HG02798 (cell line): ENCODE measurements around the gene LRPAP1.
"Not testable (repeated sequence)": the region's sequence is repeated elsewhere in the genome, so short reads cannot be mapped to it uniquely, and the experiment has no call there.

Experiments
- ATAC-seq: cut with Tn5 transposase; IDR thresholded peaks from one replicate; pipeline ENCODE4 v1.9.1; 2021; ENCODE audit warnings: mild to moderate bottlenecking; ENCODE audit not compliant: unreplicated experiment, poor library complexity

The LRPAP1 gene

DNA sequence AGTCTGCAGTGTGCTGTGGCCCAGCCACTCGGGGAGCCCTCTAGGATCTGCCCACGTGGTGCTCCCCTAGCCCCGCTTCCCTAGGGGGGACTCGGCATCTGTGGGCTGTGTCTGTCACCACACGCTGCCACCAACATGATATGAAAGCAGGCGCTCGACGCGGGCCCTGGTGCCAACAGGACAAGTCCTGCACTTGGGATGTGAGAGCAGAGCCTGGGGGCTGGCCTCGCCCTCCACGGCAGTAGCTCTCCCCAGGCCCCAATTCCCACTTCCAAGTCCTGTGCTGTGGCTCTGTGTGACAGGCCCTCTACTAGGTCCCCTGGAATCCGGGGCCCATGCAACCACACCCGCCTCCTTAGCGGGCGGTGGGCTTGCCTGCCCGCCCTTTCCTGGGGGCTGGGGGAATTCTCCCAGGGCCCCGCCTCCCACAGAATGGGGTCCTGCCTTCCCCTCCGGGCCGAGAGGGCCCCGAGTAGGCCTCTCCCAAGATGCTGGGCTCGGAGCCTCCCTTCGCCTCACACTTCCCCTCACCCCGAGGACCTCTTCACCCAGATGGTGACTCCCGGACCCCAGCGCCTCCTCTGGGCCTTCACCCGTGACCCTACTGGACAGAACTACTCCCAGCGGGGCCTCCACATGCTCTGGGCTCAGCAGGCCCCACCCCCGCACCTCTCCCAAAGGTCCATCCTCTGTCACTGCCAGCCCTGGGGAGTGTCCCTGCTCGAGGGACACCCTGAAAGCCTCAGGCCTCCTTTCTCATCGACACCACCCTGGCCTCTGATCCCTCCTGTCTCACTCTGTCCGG is 11.2 kb downstream of the LRPAP1 start:
- ATAC-seq, result no peak

DNA sequence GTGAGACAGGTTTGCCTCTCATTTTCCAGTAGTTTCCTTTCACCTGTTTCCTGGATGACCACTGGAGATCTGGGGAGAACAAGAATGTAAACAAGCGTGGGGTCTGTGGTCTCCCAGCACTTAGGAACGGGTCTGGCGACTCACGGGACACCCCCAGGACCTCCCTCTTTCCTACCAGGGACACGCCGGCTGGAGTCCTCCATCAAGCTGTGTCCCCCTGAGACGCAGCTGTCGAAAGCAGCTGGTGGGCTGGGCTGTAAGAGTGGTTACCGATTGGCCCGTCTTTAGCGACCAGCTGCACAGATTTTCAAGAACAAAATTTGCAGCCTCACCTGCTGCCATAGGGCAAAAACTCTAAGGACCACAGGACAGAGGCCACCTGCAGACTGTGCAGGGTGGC is 11.9 kb downstream of the LRPAP1 start:
- ATAC-seq, result no peak

DNA sequence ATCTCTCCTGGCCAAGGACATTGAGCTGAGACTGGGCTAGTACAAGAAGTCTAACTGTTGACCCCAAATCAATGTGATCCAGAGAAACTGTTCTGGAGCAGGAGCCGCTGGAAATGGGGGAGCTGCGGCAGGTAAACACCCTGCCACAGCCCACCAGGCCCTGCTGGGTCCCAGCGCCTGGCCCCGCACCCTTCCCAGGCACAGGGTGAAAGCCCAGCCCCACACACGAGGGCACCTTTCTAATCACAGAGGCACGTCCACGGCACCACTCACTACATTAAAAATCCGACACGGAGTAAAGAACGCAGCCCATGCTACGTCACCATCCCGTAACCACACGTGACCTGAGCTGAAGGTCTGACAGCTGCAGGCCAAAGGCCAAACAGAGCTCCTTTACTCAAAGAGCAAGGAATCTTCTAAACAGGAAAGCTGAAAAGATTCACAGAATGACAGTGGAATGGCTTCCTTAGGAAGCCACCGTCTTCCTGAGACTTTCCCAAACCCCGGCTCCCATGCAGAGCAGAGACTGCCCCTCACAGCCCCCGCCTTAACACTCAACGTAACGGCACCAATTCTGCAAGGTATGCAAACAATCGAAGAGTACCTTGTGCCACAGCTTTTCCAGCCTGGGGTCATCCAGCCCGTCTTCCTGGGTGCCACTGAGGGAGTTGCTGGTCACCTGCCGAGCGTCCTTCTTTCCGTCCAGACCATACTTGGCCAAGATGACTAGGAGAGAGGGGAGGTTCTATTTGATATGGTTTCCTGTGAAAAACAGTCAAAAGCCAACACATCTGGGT is 12.6 kb downstream of the LRPAP1 start:
- no peak for ATAC-seq

DNA sequence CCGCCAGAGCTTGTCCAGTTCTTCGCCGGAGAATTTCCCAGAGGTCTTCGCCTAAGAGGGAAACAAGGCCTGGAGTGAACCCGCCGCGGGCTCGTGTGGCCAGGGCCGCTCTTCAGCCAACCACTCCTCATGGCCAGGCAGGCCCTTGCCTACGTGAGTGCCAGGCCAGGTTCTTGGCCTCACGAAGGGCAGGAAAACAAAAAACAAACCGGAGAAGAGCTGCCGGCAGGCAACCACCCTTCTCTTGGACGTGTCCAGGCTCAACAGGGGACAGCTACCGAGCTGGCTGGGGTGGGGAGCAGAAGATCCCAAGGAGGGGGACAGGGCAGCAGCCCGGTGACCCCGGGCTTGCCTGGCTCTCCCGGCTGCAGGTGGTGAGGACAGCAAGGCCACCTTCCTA is 13.3 kb downstream of the LRPAP1 start:
- no peak for ATAC-seq

DNA sequence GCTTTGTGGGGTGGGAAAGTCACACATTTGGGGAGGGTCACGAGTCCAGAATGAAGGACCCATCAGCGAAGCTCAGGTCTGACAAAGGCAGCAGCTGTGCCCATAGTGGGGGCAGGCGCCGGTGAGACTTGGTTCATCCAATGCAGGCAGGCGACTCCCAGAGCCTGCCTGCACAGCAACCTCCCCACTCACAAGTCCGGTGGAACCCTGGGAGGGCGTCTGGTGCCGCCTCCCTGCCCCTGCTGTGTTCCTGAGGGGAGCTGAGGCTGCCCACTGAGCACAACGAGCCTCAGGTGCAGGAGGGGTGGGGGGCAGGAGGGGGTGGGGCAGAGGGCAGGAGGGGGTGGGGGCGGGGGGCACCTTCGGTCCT is 13.7 kb downstream of the LRPAP1 start:
- ATAC-seq, result no peak

DNA sequence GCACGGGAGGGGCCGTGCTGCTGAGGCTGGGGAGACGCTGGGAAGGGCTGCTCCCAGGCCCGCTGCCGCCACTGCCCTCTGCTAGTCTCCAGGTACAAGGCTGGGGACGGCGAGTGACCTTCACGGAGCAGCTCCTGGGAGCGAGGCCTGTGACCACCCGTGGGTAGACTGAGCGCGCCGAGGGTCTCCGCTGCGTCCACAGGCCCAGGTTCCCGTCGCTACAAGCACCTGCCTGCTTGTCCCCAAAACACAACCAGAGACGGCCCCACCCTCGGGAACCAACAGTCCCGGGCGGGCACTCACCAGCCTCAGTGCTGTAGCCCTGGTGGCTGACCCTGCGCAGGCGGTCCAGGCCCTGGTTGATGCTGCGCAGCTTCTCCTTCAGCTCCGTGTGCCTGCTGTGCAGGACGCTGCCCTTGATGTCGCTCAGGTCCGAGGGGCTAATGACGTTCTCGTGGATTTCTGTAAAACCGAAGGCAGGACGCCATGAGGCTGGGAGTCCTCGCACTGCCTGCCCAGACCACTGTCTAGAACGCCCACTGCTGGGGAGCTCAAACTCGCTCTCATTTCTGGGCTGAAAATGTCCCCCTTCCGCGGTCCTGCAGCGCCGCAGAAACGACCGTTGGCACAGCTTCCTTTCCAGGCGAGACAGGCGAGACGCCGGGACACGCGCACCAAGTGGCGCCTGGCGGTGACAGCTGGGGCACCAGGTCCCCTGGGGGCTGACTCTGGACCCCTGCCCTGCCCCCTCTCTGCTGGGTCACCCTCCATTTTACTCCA is 14.3 kb downstream of the LRPAP1 start:
- no peak for ATAC-seq

DNA sequence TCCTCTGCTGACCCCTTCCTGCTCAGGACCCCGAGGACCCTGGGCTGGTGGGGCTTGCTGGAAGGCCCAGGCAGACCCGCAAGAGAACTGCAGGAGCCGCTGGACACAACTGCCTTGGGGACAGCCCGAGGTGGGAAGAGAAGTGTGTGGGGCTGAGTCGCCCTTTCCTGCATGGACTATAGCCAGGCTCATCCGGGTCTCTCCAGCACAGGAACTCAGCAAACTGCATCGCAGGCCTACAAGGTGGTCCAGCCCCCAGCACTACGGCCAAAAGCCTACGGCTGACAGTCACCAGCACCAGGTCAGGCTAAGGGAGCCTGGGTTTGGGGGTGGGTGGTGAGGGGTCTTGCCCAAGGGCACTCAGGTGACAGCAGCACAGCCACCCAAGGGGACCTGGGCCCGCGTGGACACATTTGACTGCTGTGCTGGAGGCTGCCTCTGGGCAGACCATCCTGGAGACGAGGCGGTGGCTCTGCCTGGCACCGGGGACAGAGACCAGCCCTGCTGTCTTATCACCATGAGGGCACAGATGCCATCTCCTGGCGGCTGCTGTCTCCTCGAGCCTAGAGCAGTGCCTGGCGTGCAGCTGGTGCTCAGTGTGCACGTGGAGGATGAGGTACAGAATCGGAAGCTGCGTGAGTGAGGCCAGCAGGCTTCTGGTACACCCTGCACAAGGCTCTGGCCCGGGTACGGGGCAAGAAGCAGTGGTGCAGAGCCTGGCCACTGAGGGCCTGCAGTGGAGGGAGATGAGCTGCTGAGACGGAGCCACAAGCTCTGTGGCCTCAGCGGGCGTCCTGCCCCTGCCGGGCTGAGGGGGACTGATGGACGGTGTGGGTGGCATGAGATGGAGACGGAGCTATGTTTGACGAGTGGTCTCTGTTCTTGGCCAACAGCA is 15.1 kb downstream of the LRPAP1 start:
- no peak for ATAC-seq

DNA sequence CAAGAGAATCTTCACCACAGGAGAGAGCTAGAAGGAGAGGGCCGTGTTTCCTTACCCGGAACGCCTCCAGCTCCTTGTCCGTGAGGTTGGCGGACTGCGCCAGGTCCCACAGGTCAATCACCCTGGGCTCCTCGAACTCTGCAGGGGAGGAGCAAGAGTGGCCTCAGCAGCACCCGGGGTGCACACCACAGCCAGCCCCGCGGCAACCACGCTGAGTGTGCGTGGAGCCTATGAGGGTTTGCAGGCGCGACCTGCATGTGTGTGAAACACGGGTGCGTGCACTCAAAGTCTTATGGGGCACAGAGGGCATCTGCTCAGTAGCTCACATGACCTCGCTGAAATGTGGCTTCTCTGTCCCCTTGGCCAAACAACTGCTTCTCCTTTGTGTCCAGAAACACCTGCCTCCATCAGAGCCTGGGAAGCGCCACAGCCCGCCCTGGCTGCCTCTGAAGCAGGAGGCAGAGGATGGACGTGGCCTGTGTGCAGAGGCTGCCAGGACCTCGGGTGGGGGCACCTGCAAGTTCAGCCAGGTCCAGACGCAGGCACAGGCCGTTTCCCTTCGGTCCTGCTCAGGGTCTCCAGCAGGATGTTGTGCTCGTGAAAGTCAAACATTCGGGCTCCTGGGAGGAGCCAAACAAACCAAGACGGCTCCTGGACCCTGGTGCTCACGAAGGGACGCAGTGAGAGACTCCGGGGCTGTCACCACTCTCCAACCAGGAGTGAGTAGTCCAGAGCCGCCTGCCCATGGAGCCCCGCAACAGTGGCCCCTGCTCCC is 16.0 kb downstream of the LRPAP1 start:
- no peak for ATAC-seq

DNA sequence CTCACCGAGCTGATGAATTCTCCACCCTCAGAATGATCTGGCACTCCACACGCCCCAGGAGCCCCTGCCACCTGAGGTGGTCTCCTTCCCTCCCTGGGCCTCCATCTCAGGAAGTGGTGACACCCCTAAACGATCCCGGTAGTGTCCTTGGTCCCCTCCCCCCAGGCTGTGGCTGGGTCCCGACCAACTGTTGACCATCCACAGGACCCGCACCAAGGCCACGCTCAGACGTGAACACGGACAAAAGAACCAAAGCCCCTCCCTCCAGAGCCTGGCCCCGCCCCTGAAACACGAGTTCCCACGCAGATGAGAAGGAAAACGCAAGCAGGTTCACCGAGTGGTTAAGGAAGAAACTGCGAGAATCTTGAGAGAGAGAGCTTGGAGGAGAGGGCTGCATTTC is 16.6 kb downstream of the LRPAP1 start:
- no peak for ATAC-seq

DNA sequence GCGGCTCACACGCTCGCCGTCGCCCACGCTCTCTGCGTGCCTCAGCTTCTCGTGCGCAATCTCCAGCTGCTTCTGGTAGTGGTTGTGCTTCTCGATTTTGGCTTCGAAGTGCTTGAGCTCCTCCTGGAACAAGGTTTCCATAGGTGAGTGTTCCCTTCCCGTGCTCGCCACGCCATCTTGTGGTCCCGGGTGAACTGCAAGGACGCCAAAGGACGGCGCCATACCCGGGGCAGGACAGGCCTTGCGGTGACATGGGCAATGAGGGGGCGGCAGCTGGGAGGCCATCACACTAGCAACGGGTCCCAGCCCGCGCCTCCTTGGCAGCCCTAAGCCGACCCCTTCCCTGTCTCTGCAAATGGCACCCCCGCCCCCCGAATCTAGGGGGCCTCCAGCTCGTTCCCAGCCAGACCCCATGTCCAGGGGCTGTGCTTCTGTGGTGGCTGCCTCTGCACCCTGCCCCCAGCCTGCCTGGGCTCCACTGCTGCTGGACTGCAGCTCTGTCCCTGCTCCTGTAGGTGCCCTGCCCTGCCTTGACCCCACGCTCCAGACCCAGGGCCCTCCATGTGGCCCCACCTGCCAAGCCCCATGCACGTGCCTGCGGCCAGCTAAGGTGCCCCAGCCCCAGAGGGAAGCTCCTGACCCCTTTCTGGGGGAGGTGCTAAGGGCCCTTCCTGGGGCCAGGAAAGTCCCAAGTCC is 17.3 kb downstream of the LRPAP1 start:
- ATAC-seq, result no peak

DNA sequence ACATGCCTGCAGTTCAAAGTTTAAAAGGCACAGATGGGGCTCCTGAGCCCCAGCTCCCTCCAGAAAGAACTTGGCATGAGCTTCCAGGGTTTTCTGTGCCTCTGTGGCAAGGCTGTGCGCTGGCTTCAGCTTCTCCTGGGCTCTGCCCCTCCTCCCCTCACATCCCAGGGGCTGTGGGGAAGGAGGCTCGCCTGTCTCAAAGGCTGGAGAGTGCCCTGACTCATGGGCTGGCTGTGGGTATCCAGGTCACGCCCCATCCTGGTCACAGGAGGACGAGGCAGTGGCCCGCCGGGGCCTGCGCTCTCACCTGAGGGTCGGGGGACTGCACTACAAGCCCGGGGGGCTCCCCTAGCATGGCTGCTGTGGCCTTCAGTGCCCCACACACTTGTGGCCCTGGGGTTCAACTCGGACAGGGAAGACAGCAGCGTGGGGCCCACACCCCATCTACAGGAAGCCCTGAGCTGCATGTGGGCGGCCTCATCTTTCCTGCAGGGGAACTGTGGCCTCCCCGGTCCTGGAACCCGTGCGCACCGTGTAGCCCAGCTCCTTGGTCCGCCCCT is 17.9 kb downstream of the LRPAP1 start:
- ATAC-seq, result no peak

DNA sequence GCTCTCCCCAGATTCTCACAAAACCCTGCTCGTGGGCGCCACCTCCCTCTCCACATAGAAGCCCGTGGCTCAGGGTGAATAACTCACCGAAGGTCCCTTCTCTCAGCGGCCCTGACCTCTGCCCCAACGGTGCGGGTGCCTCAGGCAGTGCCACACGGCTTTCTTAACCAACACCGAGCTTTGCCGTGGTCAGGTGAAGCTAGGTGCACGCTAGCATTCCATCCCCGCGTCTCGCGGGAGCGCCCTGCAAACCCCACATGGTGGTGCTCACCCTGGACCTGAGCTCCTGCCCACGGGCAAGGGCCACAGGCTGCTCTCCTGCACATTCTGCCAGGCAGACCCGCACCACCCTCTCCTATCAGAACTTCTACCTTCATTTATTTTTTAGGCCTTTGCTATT is 18.4 kb downstream of the LRPAP1 start:
- ATAC-seq, result no peak

DNA sequence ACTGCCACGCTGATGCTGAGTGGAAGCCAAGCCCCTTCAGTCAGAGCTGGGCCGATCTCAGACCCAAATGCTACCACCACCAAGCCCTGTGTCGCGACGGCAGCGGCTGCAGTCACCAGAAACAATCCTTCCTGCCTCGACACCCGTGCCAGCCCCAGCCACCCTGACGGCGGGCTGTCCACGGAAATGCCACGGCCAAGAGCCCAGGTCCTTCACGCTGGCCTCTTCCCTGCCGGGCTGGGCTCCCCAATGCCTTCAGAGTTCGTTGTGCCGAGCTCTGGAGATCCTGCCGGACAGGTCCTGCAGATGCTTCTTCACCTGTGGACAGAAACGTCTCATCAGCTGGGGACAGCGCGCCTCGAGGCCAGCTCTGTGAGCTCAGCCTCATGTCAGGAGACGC is 19.5 kb downstream of the LRPAP1 start:
- ATAC-seq, result no peak

DNA sequence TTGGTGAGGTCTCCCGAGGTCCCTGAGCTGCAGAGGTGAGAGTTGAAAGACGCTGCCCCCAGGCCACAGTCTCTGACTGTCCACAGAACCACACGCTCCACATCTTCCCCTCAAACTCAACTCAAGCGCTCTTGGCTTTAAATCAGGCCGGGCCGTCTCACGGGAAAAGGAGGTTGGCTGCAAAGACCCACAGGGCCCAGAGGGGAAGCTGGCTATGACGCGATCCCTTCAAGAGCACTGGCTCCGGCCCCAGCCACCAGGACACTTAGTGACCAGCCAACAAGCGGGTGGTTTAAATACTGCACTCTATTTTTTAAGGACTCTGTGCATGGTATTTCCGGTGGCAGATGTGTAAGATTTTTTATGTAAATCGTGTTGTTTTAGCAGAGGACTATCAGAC is 19.9 kb downstream of the LRPAP1 start:
- ATAC-seq, result no peak

DNA sequence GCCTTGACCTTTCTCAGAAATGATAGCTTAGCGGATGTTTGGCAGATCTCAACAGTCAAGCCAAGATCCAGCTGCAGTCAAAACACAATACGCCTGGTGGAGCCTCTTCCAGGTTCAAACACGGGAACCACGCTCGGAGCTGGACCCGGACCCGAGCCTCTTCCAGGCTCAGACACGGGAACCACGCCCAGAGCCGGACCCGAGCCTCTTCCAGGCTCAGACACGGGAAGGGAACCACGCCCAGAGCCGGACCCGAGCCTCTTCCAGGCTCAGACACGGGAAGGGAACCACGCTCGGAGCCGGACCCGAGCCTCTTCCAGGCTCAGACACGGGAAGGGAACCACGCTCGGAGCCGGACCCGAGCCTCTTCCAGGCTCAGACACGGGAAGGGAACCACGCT is 20.6 kb downstream of the LRPAP1 start:
- not testable (repeated sequence) for ATAC-seq

DNA sequence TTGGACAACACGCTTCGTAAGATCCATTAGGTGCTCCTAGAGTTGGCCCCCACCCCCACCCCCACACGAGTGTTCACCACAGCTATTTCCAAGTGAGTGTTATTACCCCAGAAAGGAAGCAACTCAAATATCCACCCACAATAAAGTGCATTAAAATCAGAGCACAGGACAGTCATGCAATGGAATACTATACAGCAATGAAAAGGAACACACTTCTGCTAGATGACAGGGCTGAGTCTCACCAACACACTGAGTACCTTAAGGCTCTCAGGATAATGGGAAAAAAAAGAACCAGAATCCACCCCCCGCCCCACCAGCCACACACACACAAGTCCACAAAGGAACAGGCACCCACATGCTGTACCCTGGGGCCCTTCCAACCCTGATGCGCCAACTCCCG is 21.0 kb downstream of the LRPAP1 start:
- no peak for ATAC-seq

DNA sequence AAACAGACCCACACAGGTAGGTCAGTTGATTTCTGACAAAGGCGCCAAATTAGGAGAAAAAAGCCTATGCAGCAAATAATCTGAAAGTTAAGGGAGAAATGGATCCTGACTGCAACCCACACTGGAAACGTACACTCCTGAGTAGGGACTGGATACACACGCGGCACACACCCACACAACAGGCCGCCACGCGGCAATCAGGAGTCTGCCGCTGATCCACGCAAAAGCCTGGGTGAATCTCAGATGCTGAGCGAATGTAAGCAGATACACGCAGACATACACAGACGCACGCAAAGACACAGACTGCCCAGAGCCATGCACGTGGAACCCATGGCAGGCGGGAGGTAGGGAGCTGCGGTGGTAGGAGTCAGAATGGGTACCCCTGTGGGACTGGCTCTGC is 21.7 kb downstream of the LRPAP1 start:
- no peak for ATAC-seq

DNA sequence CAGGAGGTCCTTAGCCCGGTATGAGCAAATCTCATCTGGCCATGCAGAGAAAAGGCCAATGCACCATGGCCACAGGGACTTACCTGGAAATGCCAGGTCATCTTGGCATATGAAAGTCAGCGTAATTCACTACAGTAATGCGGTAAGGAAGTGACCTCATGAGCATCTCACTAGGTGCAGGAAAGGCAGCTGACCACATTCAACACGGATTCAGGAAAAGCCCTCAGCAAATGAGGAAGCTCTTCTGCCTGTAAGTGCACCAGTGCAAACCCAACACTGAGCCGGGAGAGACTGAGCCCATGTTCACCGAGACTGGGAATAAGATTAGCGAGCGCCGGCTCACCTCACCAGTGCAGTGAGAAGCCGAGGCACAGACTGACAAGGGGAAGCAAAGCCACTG is 23.7 kb downstream of the LRPAP1 start:
- ATAC-seq, result no peak

DNA sequence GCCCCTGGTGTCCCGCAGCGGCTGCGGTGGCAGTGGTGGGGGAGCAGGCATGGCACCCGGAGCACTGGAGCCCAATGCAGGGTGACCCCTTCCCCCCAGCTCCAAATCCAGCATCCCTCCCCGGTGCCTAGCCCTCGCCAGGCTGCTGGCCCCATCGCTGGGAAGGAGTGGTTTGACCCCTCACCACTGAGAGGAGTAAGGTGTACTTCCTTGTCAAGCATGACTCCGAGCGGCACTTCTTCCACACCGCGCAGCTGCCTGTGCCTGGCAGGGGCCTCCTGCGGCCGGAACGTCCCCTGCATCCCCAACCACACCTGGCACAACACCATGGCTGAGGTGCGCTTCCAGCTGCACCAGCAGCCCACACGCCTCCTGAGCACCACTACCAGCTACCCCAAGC is 27.0 kb downstream of the LRPAP1 start:
- ATAC-seq, result no peak
